Measurements from ENCODE around the gene ZFP1.
"Not testable (repeated sequence)": the region's sequence is repeated elsewhere in the genome, so short reads cannot be mapped to it uniquely, and the experiment has no call there.

The ZFP1 gene

DNA sequence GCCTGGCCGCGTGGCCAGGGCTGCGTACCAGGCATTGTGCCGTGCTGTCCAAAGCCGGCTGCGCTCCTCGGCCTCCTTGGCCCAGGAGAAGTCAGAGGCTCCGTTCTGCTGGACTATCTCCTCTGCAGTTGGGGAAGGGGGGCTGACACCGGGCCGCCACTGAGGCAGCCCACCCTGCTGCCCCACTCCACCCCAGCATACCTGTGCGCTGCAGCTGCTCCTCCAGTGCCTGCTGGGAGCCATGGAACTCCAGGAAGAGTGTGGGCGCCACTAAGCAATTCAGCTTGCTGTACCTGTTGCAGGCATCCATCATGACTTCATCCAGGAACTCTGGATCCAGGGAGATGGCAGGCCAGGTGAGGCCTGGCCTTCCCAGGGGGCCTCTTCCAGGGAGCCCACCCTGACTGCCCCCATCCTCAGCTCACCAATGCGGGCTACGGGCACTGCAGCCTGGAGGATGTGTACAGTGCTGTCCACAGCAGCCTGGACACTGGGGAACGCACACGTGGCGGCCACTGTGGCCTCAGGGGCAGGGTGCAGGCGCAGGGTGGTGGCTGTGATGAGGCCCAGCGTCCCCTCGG lies 34.7 kb upstream of the ZFP1 start:
- no peak for DNase-seq (ENCODE audit: low read depth)

DNA sequence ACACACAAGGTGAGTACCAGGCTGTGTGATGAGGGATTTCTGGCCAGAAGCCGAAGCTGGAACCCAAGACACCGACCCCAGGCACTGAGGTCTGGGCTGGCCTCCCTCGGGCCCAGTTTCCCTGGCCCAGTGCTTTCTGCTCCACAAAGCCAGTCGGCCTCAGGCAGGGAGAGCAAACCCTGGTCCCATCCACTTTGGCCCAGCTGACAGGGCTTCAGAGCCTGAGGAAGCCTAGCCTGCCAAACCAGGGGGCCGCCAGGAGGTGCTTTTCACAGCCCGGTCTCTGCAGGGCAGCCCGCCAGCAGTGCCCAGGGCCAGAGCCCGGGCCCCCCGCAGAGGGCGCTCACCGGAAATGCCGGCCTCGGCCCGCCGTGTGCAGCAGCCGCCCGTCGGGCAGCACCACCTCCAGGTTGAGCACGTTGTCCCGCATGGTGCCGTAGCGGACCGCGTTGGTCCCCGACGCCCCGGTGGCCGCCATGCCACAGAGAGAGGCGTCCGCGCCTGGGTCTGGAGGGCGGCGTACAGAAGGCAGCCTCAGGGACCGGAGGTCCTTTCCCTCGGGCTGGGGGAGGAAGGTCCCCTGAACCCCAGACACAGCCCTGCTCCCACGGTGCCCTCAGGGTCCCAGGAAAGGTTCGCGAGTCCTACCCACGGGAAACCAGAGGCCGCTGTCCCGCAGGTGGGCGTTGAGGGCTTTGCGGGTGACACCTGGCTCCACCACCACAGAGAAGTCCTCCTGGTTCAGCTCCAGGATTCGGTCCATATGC lies 34.0 kb upstream of the ZFP1 start:
- no peak for DNase-seq (ENCODE audit: low read depth)

DNA sequence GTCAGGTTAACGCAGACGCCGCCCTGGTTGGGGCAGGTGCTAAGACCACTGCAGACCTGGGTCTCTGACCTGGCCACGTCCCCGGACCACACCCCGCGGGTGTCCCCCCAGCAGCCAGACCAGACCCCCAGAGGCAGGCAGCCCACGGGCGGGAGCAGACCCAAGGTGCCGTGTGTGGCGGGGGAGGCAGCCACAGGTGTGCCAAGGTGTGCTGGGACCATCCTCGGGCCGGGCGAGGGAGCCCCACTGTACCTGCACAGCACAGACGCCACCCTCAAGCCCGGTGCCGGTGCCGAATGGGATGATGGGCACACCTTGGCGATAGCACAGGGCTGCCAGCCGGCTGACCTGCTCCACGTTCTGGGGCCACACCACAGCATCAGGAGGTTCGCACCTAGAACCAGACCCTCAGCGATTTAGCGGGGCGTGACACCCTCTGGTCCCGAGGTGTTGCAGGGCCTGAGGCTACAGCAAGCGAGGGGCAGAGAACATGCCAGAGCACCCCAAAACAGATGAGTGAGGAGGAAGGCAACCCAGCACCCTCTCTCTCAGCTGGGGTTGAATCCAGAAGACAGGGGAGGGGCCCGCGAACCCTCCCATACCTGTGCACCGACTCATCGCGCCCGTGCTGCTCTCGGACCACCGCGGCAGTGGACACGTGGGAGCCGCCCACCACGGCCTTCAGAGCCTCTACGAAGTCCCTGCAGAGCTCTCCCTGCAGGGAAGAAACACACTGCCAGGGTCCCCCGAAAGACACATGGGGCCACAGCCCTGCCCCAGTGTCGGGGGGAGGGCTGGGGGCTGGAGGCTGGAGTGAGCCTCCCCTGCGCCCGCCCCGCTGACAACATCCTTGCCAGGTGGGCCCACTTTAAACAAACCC lies 33.1 kb upstream of the ZFP1 start:
- no peak for DNase-seq (ENCODE audit: low read depth)

DNA sequence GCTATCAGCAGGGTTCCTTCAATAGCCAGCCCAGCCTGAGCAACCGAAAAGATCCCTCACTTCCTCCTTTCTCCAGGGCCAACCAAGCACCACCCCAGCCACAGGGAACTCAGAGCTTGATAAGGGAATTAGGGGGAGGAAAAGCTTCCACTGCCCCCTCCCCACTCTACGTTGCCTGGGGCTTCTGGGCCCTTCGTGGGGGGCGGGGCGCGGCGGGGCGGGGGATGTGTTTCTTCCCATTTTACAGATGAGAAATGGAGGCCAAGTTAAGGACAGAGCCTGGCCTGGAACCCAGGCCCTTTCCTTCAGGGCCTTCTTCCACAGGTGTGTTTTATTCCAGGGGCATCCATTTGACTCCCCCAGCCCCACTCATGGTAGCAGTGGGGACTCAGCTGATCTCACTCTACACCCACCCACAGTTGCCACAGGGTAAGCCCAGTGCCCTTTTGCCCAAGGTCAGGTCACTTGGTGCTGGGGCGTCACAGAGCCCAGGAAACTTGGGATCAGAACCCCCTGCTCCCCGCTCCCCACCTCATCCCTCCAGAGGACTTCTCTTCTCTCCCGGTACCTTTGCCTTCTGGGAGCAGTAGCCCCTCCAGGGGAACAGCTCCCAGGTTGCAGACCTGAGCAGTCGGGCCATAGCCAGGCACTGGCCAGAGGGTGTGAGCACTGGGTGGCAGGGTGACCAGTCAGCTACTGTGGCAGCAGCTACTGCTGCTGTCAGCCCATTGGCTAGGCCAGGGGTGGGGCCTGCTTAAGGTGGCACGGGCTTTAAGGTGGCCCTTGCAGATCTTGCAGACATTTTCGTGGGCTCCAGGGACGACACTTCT lies 32.0 kb upstream of the ZFP1 start, which contains the start of gene LDHD:
Gene LDHD, minus strand, starts transcription at position 700 of the 830 bp plus-strand sequence. Its CDS starts 60 bp downstream, at position 640.
- no peak for DNase-seq (ENCODE audit: low read depth)

DNA sequence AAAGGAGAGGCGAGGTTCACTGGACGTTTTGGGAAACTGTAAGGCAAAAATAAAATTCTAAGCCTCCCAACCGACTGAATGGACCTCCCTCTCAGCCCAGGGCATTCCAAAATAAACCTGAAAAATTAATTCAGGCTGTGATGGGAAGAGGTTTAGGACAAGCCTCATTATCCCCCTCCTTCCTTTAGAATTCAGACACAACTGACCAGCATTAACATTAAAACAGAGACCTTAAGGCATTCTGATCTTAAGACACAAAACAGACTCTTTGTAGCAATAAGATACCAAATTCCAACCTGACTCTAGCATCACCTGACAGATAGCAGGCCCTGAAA lies 31.4 kb upstream of the ZFP1 start:
- no peak for DNase-seq (ENCODE audit: low read depth)

DNA sequence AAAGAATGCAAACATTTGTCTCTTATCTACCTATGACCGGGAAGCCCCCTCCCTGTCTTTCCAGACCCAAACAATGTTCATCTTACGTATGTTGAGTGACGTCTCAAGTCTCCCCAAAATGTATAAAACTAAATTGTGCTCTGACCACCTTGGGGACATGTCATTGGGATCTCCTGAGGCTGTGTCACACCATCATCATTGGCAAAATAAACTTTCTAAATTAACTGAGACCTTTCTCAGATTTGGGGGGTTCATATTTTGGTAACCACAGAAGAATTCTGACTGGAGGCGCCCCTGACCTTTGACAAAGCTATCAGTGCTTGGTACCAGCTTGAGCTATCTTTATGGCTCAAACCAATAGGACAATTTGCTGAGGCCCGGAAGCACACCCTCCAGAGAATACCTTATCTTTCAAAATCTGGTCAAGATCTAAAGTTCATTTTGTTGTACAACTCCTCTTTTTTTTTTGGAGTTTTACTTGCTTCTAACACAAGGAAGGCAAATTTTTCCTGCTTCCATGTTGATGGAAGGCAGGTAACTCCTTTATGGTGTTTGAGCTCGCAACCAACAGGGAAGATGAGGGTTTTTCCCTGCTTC lies 29.3 kb upstream of the ZFP1 start:
- DNase-seq (ENCODE audit: low read depth) = no peak

DNA sequence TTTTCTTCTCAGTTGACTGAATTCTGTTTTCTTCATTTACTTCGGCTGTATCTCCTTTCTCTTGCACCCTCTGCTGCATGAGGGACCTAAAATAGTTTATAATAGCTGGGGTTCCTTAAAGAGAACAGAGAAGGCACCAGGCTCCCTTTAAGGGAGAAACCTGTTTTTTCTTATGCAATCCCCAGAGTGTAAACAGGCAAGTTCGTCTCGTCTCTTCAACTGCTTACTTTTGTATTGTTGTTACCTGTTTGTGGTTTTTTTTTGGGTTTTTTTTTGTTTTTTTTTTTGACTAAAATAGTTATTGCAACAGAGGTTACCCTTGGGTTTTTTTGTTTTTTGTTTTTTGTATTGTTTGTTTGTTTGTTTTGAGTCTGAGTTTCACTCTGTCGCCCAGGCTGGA lies 28.1 kb upstream of the ZFP1 start:
- DNase-seq (ENCODE audit: low read depth) = no peak

DNA sequence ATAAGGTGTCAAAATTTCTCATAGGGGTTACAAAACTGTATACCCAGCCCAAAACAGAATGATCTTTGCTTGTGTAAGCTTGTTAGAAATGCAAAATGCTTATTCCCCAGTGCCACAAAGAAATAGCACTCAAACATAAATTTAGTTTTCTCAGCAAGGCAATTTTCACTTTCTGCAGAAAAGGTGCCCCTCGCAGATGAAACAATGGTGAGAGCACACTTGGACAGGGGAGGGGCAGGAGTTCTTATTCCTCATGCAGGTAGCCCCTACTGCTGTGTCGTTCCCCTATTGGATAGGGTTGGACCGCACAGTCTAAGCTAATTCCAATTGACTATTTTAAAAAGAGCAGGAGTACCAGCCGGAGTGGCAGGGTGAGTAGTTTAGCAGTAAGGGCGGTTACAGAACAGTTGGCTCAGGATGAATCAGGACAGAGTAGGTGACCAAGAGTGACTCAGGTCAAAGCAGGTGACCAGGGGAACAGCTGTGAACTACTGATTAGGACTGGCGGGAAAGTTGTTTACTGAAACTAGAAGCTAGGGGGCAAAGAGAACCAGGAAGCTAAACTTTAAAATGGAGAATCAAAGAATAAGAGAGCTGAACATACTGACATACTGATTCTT lies 26.3 kb upstream of the ZFP1 start:
- DNase-seq (ENCODE audit: low read depth) = no peak

DNA sequence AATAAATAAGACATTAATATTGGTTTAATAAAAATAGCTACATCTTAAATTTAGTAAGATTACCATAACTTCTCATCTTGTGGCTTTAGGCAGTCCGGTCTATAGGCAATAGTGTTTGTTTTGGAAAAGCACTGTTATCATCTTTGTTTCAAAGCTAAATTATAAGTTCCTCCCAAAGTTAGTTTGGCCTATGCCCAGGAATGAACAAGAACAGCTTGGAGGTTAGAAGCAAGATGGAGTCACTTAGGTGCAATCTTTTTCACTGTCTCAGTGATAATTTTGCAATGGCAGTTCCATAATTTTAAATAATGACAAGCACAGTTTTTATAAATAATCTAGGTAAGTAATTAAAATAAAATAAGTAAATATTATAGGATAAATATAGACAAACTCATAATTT lies 25.7 kb upstream of the ZFP1 start:
- DNase-seq (ENCODE audit: low read depth) = no peak

DNA sequence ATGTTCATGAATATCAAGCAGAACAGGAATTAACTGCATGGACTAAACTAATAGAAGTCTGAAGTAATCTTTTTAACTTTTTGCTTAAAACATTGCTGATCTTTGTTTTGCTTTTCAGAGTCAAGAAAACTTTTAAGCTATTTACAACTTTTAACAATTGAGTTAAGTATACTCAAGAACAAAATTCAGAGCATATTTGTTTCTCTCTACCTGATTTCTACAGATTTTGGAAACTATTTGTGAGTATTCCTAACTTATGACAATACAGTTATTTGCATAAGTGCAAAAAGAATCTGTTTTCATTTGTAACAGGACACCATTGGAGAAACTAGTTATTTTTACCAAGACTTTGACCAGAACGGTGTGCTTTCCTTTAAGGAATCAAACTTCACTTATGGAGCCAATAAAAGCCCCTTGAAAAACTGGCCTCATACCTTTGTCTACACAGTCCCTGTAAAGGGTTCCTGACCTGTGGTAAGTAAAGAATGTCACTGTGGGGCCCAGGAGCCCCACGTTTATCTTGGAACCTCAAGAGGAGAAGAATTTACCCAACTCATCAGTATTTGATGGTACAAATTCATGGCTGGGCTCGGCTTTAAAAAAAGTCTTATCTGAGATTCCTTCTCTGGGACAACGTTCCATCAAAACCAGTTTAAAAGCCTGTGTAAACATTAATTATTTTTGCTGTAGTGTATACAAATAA lies 20.5 kb upstream of the ZFP1 start:
- no peak for DNase-seq (ENCODE audit: low read depth)

DNA sequence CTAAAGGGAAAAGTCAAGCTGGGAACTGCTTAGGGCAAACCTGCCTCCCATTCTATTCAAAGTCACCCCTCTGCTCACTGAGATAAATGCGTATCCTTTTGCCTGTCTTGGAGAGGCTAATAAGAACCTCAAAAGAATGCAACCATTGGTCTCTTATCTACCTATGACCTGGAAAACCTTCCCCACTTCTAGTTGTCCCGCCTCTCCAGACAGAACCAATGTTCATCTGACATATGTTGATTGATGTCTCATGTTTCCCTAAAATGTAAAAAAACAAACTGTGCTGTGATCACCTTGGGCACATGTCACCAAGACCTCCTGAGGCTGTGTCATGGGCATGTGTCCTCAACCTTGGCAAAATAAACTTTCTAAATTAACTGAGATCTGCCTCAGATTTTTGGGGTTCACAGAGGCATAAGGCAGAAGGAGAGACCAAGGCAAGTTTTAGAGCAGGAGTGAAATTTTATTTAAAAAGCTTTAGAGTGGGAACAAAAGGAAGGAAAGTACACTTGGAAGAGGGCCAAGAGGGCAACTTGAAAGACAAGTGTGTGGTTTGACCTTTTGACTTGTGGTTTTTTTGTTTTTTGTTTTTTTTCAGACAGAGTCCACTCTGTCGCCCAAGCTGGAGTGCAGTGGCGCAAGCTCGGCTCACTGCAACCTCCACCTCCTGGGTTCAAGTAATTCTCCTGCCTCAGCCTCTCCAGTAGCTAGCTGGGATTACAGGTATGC lies 18.7 kb upstream of the ZFP1 start:
- not testable (repeated sequence) for DNase-seq (ENCODE audit: low read depth)

DNA sequence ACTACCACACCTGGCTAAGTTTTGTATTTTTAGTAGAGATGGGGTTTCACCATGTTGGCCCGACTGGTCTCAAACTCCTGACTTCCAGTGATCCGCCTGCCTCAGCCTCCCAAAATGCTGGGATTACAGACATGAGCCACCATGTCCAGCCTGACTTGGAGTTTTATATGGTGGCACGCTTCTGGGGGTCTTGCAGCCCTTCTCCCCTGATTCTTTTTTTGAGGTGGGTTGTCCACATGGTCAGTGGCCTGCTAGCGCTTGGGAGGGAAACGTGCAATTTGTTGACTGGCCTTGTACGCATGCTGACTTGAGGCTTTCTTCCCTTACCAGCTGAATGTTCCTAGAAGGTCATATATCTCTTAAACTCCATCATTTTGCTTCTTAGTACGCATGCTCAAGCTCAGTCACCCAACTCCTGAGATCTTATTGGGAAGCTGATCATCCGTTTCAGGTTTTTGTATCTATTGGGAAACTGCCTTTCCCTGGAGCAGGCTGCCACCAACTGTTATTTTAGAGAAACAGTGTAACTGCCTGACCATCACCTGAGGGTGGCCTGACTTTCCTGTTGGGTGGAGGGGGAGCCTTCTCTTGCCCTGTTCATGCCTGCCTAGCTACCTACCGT lies 18.1 kb upstream of the ZFP1 start:
- no peak for DNase-seq (ENCODE audit: low read depth)

DNA sequence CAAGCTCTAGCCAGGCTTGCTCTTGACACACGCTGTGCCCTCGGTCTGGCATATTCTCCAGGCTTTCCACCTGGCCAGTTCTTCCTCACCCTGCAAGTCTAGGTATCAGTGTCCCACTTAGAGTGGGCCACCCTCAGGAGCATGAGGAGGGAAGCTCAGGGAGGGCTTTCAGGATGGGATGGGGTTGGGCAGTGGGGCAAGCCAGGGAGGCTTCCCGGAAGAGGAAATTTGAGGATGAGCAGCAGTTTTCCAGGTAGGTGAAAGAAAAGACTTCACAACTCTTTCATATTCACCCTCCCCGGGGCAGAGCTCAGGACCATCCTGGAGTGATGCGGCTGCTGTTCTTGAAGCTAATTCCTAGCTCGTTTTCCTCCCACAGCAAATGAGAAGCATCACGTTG lies 17.2 kb upstream of the ZFP1 start:
- DNase-seq (ENCODE audit: low read depth) = no peak

DNA sequence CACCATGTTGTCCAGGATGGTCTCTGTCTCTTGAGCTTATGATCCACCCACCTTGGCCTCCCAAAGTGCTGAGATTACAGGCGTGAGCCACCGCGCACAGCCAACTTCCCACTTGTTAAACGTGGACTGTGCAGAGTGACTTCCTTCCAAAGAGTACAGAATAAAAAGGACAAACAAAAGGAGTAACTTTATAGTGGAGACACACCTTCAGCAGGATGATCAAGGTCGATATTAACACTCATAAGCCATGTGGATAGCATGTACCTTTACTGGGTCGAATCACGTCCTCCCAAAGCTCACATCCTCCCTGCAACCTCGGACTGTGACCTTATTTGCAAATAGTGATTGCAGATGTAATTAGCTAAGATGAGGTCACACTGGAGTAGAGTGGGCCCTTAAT lies 10.1 kb upstream of the ZFP1 start:
- no peak for DNase-seq (ENCODE audit: low read depth)

DNA sequence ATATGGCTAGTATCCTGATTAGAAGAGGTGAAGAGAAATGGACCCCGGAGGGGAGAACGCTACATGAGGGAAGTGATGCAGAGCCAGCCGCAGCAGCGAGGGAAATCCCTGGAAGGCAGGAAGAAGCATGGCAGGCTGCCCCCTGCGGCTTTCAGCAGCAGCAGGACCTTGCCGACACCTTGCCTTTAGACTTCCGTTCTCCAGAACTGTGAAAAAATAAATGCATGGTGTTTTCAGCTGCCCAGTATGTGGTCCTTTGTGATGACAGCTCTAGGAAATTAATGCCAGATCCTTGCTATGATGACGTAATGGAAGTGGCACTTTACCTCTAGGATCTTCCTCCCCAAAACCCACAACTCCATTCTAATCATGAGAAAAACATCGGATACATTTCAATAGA lies 9.7 kb upstream of the ZFP1 start:
- no peak for DNase-seq (ENCODE audit: low read depth)

DNA sequence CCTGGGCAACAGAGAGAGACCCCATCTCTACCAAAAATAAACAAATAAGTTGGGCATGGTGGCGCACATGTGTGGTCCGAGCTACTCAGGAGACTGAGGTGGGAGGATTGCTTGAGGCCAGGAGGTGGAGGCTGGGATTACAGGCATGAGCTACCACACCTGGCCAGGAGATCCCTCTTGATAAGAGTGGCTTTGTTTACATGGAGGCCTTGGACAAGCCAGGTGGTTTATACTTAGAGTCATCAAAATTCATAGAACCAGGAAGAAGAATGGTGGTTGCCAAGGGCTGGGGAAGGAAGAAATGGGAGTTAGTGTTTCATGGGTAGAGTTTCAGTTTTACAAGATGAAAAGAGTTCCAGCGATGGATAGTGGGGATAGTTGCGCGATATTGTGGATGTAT lies 8.8 kb upstream of the ZFP1 start:
- no peak for DNase-seq (ENCODE audit: low read depth)

DNA sequence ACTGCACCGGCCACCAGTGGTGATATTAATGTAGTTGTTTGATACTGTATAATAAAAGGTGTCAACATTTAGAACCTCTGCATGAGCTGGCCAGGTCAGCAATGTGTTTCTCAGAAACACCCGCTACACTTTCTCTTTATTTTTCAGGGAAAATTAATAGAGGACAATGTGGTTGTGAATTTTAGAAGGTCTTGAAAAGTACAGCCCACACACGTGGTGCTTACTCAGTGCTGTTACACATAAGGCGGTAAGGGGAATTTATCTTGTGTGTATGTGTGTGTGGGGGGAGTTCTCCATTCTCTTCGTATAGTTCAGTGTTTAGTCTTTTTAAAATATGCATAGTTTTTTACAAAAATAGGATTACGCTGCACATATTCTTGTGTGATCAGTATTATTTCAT lies 4.4 kb upstream of the ZFP1 start:
- no peak for DNase-seq (ENCODE audit: low read depth)

DNA sequence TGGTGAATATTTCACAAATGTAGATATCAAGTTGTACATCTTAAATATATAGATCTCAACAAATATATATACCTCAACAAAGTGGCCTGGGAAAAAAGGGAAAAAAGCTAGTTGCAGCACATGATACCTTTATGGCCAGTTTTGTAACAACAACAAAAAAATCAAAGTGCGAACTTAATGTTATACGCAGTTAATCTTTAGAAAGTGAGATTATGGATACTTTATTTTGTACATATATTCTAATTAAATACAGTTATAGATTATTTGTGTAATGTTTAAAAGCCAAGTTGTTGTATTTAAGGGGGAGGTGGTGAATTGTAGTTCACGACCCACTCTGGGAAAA lies 385 bp upstream of the ZFP1 start:
- no peak for DNase-seq (ENCODE audit: low read depth)

DNA sequence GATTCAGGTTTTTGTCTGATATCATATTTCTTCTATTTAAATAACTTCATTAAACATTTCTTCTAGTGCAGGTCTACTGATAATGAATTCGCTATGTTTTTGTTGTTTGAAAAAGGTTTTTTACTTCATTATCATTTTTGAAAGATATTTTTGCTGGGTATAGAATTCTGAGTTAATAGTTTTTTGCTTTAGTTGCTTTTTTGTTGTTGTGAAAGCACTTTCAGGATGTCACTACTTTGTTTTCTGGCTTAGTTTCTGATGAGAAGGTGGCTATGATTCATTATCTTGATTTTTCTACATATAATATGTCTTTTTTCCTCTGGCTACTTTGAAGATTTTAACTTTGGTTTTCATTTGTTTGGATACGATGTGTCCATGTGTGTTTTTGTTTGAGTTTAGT lies 3.5 kb downstream of the ZFP1 start:
- no peak for DNase-seq (ENCODE audit: low read depth)

DNA sequence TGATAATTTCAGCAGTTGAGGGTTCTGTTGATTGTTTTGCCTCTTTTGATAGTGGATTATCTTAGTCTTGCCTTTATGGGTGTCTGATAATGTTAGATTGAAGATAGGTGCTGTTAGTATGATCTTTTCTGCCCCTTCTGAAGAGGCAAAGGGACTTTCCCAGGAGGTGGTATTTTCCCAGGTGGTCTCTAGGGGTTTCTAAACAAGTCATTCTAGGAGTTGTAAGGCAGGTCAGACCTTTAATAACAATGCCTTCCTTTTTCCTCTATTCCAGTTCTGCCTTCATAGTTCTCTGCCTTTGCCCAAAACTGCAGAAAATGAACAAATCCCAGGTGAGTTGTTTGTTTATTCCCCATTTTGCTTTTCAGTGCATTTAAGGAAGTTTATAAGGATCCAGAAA lies 4.3 kb downstream of the ZFP1 start:
- DNase-seq (ENCODE audit: low read depth) = no peak
